Activated naive CD8-positive, alpha-beta T cell treated with anti-CD3 and anti-CD28 coated beads, Interleukin-2, amount 10 ng/mL, durations not matched to agents 7 days and 5 days (primary cell): ENCODE results near the gene ACD. TPM values are rescaled to one million over a fixed set of nuclear protein-coding genes. Genes with fewer than 3 reads are reported as not detected.

Experiments
- ATAC-seq: fragments of 150-1000 bp; cut with Tn5 transposase; one replicate; pipeline ENCODE4 v1.10.0; 2021; ENCODE audit warnings: low read depth, moderate library complexity
- POLR2A ChIA-PET: fragments of 350-600 bp; sonication (Branson Sonifier 250); formaldehyde crosslinking; loops from one replicate; lab custom pipeline; 2021; ENCODE audit warnings: antibody characterized with exemption; lab: Charles Lee
- DNase-seq: peaks from one replicate; pipeline ENCODE4 v3.0.0; 2021
- H3K27ac Mint-ChIP-seq: one replicate; pipeline ENCODE4 v1.8.0; 2022; ENCODE audit warnings: mild to moderate bottlenecking, mixed read lengths
- H3K27me3 Mint-ChIP-seq: one replicate; pipeline ENCODE4 v1.8.0; 2022; ENCODE audit warnings: mild to moderate bottlenecking, moderate library complexity, mixed read lengths
- H3K36me3 Mint-ChIP-seq: one replicate; pipeline ENCODE4 v1.8.0; 2021; ENCODE audit warnings: mild to moderate bottlenecking, mixed read lengths
- H3K4me1 Mint-ChIP-seq: one replicate; pipeline ENCODE4 v1.8.0; 2021; ENCODE audit warnings: mixed read lengths
- H3K4me3 Mint-ChIP-seq: one replicate; pipeline ENCODE4 v1.8.0; 2022; ENCODE audit warnings: mild to moderate bottlenecking, moderate library complexity, mixed read lengths
- H3K9me3 Mint-ChIP-seq: one replicate; pipeline ENCODE4 v1.8.0; 2021; ENCODE audit warnings: mixed read lengths
- total RNA-seq, 2 experiments: library from RNA; stranded (reverse); gene quantifications; one replicate each; pipeline ENCODE4 v1.2.3, GENCODE V29; 2021

ACD gene
- total RNA-seq, 2 experiments from 2014 or later: 50.7 to 54.2 TPM

DNA sequence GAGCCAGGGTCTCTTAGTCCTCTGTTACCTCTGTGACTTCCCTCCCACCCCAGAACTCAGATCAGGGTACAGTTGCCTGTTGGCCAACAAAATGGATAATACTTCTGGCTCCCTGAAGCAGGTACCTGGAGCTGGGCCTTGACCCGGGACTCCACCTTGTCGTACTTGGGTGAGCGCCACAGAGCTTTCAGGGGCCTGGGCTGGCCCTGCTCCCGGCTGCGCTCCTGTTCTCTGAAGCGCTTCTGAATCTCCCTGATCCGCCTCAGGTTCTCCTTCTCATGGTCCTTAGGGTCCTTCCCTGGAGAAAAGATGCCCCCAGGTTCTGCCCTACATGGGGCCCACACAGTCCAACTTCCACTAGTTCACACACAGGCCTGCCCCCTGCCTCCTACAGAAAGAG lies 4.8 kb upstream of the ACD start:
- Mint-ChIP-seq H3K9me3 (no peaks in the 10 kb centered on the region), H3K36me3 (no peaks in the 10 kb centered on the region), H3K4me3 (no peak overlapping the region), H3K27me3 (no peaks in the 10 kb centered on the region), H3K27ac (no peak overlapping the region), H3K4me1 (peaks cover 11% of the 10 kb centered on the region)
- ATAC-seq (no peak), DNase-seq (no peak)
- POLR2A ChIA-PET: interaction anchor here (0.6 to 3.2 kb wide), 3 partner anchors 27 to 103 kb away, joined by 3 to 20 read pairs (median 4); partner anchors contain the start of genes CTCF and GFOD2

DNA sequence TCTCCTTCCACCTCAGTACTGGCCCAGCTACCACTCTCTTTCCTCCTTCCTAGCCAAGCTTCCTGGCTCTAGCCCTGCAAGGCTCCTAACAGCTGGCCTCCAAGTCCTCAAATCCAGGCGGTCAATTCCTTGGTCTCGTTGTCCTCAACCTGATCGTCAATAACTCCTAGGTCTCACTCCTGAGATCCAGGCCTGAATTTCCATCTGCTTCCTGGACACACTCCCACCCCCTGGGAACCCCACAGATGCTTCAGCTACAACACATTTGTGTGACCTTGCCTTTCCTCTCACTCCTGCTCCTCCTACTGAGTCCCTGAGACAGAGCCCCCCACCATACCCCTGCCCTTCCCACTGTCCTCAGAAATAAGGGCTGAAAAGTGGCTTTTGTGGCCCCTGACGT lies 4.2 kb upstream of the ACD start:
- POLR2A ChIA-PET: interaction anchor here (0.6 to 1.4 kb wide), 6 partner anchors 17 to 127 kb away, joined by 3 to 7 read pairs (median 3); partner anchors contain the start of genes CARMIL2, CTCF and GFOD2
- Mint-ChIP-seq H3K4me3 (peak overlapping the region; percentile 11), H3K9me3 (no peaks in the 10 kb centered on the region), H3K27me3 (no peaks in the 10 kb centered on the region), H3K36me3 (no peaks in the 10 kb centered on the region), H3K27ac (peak overlapping the region; percentile 64), H3K4me1 (peaks cover 12% of the 10 kb centered on the region)
- ATAC-seq: no peak
- no peak for DNase-seq

DNA sequence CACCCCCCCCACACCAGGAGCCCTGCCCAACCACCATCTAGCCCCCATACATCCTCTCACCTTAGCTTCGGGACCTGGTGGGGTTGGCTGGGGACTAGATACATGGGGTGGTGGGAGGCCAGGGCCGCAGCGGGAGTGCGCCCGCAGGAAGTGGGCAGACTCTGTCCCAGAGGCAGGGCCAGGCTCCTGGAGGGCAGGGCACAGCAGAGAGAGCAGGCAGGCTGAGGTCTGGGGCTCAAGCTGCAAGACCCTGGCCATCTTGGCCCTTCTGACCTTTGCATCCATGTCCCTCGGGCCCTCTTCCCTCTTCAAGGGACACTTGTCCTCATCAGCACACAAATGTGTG lies 3.8 kb upstream of the ACD start:
- ATAC-seq (no peak), DNase-seq (no peak)
- H3K27ac Mint-ChIP-seq: no peak overlapping the region
- POLR2A ChIA-PET: interaction anchor here (0.9 to 1.4 kb wide), 6 partner anchors 17 to 126 kb away, joined by 3 to 7 read pairs (median 3); partner anchors contain the start of genes CARMIL2, CTCF and GFOD2
- H3K27me3 Mint-ChIP-seq: no peaks in the 10 kb centered on the region
- no peaks in the 10 kb centered on the region for H3K36me3 Mint-ChIP-seq
- no peaks in the 10 kb centered on the region for H3K9me3 Mint-ChIP-seq
- no peak overlapping the region for H3K4me3 Mint-ChIP-seq
- H3K4me1 Mint-ChIP-seq: peaks cover 16% of the 10 kb centered on the region

DNA sequence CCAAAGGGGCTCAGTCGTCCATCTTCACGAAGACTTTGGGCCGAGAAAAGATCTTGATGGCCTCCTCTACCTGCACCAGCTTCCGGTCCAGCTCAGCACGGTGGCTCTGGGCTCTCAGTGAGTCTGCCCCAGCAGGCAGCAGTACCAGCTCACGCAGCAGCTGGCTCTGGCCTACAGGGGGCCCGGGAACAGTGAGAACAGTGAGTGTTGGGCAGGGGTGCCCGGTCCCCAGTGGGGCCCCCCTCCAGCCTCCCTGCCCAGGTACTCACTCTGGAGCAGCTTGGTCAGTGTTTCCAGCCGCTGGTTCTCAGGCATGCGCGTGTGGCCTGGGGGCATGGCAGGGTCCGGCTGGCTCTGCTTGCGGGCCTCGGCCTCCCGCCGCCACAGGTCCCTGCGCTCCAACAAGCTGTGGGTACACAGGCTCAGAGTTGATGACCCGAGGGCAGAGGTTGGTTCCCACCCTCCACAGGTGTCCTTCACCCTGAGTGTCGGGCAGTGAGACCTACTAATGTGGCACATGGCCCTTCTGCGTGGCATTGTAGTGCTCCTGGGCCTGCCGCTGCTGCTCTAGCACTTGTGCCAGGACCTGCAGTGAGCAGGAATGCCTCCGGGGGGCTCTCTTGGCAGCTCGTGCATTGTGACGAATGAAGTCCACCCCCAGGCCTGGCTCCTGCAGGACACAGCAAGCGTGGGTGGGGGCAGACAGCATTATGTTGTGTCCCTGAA lies 3.3 kb upstream of the ACD start:
- Mint-ChIP-seq H3K4me1 (peaks cover 19% of the 10 kb centered on the region), H3K9me3 (no peaks in the 10 kb centered on the region), H3K27ac (no peak overlapping the region), H3K4me3 (no peak overlapping the region), H3K36me3 (no peaks in the 10 kb centered on the region), H3K27me3 (no peaks in the 10 kb centered on the region)
- POLR2A ChIA-PET: interaction anchor here (0.9 to 1.4 kb wide), 5 partner anchors 16 to 126 kb away, joined by 3 to 7 read pairs (median 3); partner anchors contain the start of genes CARMIL2 and CTCF
- ATAC-seq: no peak
- DNase-seq: no peak

DNA sequence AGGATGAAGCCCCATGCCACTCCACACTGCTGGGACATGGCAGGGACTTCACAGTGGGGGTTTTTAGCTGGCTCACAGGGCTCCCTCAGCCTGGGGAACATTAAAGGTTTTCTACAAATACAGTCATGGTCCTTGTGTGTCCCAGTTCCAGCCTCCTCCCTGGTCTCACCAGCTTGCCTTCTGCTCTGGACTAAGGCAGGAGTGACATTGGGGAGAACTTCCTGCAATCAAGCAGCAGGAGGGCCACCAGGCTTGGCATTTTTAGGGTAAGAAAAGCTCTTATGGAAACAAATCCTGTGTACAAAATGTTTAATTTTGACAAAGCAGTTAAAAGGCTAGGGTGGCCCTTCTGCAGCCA lies 2.6 kb upstream of the ACD start:
- POLR2A ChIA-PET: no interaction called here
- no peak overlapping the region for H3K4me3 Mint-ChIP-seq
- ATAC-seq (no peak), DNase-seq (no peak)
- H3K9me3 Mint-ChIP-seq: no peaks in the 10 kb centered on the region
- no peaks in the 10 kb centered on the region for H3K36me3 Mint-ChIP-seq
- peaks cover 17% of the 10 kb centered on the region for H3K4me1 Mint-ChIP-seq
- H3K27ac Mint-ChIP-seq: no peak overlapping the region
- H3K27me3 Mint-ChIP-seq: no peaks in the 10 kb centered on the region

DNA sequence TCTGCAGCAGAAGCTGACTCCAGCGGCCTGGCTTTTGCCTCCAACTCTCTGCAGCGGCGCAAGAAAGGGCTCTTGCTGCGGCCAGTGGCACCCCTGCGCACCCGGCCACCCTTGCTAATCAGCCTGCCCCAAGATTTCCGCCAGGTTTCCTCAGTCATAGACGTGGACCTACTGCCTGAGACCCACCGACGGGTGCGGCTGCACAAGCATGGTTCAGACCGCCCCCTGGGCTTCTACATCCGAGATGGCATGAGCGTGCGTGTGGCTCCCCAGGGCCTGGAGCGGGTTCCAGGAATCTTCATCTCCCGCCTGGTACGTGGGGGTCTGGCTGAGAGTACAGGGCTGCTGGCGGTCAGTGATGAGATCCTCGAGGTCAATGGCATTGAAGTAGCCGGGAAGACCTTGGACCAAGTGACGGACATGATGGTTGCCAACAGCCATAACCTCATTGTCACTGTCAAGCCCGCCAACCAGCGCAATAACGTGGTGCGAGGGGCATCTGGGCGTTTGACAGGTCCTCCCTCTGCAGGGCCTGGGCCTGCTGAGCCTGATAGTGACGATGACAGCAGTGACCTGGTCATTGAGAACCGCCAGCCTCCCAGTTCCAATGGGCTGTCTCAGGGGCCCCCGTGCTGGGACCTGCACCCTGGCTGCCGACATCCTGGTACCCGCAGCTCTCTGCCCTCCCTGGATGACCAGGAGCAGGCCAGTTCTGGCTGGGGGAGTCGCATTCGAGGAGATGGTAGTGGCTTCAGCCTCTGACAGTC lies 2.0 kb upstream of the ACD start:
- Mint-ChIP-seq H3K36me3 (no peaks in the 10 kb centered on the region), H3K9me3 (no peaks in the 10 kb centered on the region), H3K27me3 (no peaks in the 10 kb centered on the region), H3K27ac (no peak overlapping the region), H3K4me3 (peak overlapping the region; percentile 95), H3K4me1 (peaks cover 15% of the 10 kb centered on the region)
- POLR2A ChIA-PET: interaction anchor here (0.6 to 2.2 kb wide), 2 partner anchors 100 to 128 kb away, joined by 4 to 38 read pairs; partner anchors contain the start of gene CTCF
- ATAC-seq (no peak), DNase-seq (no peak)

DNA sequence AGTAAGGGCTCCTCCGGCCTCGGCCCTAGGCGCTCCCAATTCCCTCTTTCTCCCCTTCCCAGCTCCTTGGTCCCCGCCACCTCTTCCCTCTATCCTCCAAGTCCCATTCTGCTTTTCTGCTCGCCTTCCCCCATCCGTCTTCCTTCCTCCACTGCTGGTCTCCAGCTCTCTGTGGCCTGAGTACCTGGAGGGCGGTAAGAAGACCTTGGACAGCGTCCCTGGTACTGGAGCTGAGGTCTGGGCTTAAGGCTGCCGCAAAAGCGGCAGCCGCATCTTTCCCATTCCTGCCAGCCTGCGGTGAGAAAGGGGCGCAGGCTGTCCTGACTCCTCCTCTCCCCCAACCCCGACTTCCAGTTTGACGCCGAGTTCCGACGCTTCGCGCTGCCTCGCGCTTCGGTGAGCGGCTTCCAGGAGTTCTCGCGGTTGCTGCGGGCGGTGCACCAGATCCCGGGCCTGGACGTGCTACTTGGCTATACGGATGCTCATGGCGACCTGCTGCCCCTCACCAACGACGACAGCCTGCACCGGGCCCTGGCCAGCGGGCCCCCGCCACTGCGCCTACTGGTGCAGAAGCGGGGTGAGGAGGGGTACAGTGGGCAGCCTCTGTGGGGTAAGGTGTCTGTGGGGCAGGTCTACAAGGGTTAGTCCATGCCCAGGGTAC lies 1.2 kb upstream of the ACD start:
- POLR2A ChIA-PET: interaction anchor here (1.4 to 6.1 kb wide), 4 partner anchors 15 to 145 kb away, joined by 9 to 72 read pairs (median 24); partner anchors contain the start of genes CARMIL2, CTCF, RANBP10 and TSNAXIP1
- Mint-ChIP-seq H3K9me3 (no peaks in the 10 kb centered on the region), H3K4me3 (peak overlapping the region; percentile 95), H3K36me3 (no peaks in the 10 kb centered on the region), H3K27me3 (no peaks in the 10 kb centered on the region), H3K27ac (peak overlapping the region; percentile 90), H3K4me1 (peaks cover 13% of the 10 kb centered on the region)
- DNase-seq (no peak), ATAC-seq (no peak)

DNA sequence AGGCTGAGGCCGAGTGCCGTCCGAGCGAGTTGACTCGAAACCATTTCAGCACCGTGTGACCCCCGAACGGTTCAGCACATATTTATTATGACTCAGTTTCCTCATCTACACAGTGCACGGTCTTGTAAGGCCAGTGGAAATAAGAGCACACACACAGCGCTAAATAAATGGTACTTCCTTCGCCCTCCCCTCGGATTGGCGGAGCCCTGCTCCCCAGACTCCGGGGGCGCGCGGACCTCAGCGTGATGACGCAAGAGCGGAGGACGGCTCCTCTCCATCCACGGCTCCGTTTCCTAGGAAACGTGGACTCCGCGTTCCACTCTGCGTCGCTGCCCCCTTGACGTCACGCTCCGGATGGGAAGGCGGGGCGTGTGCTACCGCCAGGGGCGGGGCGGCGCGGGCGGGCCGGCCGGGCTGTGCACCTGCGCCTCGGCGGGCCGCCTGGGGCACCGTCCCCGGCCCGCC lies 536 bp upstream of the ACD start, which contains the start of gene PARD6A:
PARD6A (plus strand) TSS at position 397 of the 465 bp plus-strand sequence. CDS start 79 bp downstream, outside the sequence.
- Mint-ChIP-seq H3K4me1 (peaks cover 14% of the 10 kb centered on the region), H3K36me3 (peaks cover 3% of the 10 kb centered on the region), H3K27ac (peak within 1 kb of the TSS; percentile 95), H3K9me3 (no peaks in the 10 kb centered on the region), H3K27me3 (no peaks in the 10 kb centered on the region), H3K4me3 (peak within 1 kb of the TSS; percentile 95)
- peak; percentile 93 for DNase-seq
- peak; percentile 85 for ATAC-seq
- POLR2A ChIA-PET: interaction anchor here (0.6 to 6.1 kb wide), 17 partner anchors 8 to 276 kb away, joined by 3 to 72 read pairs (median 7); partner anchors contain the start of genes ATP6V0D1, CARMIL2, CTCF and GFOD2

DNA sequence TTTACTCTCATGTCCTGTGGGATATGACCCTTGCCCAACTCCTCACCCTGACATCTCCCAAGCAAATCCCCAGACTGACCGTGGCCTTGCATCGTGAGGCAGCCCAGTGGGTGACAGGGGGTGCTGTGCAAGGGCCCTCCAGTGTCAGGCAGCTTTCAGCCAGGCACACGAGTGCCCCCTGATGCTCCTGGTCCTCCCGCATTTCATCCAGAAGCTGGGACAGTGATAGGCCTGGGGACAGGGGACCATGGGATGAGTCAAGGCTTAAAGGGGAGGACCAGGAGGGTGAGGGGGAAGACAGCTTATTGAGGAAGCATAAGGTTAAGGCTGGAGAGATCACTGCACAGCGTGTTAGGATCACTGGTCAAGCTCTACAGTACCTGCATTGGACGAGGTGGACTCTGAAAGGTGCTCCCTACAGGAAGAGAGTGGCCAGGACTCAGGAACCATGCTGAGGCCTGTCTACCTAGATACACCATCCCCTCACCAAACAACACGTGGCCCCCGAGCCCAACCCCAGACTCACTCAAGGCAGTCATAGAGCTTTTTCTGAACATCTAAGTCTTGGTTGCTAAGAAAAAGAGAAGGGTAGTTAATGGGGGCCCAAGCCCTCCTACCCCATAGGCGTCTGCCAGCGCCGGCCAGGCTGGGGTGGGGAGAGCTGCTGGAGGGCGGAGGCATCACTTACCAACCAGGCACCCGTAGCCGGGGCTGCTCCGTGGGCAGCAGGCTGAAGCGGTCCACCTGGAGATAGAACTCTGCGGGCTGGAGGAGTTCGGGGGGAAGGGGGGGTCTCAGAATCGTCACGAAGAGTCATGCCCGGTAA lies 998 bp downstream of the ACD start:
- peaks cover 5% of the 10 kb centered on the region for H3K36me3 Mint-ChIP-seq
- ATAC-seq (no peak), DNase-seq (no peak)
- H3K27me3 Mint-ChIP-seq: no peaks in the 10 kb centered on the region
- peak overlapping the region; percentile 92 for H3K4me3 Mint-ChIP-seq
- H3K4me1 Mint-ChIP-seq: peaks cover 14% of the 10 kb centered on the region
- peak overlapping the region; percentile 76 for H3K27ac Mint-ChIP-seq
- H3K9me3 Mint-ChIP-seq: no peaks in the 10 kb centered on the region
- POLR2A ChIA-PET: interaction anchor here (0.6 to 6.1 kb wide), 12 partner anchors 8 to 471 kb away, joined by 3 to 72 read pairs (median 4); partner anchors contain the start of genes ATP6V0D1, CARMIL2, CTCF and GFOD2

DNA sequence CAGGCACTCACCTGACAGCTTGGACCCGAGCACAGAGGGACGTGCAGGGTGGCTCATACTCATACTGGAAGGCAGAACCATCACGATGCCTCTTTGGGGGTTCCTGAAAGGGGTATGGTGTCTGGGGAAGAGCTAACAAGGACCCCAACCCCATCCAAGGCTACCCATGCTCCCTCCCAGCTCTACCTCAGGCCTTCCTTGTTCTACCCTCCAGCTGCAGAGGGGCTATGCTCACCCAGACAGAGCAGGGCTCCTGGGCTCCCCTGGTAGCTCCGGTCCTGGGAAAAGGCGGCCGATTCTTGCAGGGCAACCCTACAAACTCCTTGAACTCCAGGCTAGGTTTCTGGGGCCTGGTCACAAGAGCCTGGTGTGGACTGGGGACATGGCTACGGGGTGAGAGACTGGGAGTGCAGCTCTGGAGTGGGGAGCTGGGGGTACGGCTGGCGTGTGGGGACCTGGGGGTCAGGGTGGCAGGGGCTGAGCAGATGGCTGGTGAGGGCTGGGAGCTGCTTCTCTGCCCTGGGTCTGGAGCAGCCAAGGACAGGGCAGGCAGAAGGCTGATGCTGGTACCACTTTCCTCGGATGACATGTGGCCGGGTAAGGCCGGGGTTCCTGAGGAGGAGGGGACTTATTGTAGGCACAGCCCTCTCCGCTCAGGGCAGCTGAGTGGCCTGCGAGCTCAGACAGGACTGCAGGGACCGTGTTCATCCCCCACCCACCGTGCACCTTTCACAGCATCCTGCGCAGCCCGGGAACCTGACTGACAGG lies 2.1 kb downstream of the ACD start:
- ATAC-seq (no peak), DNase-seq (no peak)
- no peaks in the 10 kb centered on the region for H3K27me3 Mint-ChIP-seq
- no peak overlapping the region for H3K27ac Mint-ChIP-seq
- H3K9me3 Mint-ChIP-seq: no peaks in the 10 kb centered on the region
- H3K4me1 Mint-ChIP-seq: peaks cover 14% of the 10 kb centered on the region
- peaks cover 7% of the 10 kb centered on the region for H3K36me3 Mint-ChIP-seq
- POLR2A ChIA-PET: interaction anchor here (1.3 to 6.1 kb wide), 6 partner anchors 7 to 177 kb away, joined by 3 to 72 read pairs (median 6); partner anchors contain the start of genes ATP6V0D1, CARMIL2 and CTCF
- peak overlapping the region; percentile 8 for H3K4me3 Mint-ChIP-seq

DNA sequence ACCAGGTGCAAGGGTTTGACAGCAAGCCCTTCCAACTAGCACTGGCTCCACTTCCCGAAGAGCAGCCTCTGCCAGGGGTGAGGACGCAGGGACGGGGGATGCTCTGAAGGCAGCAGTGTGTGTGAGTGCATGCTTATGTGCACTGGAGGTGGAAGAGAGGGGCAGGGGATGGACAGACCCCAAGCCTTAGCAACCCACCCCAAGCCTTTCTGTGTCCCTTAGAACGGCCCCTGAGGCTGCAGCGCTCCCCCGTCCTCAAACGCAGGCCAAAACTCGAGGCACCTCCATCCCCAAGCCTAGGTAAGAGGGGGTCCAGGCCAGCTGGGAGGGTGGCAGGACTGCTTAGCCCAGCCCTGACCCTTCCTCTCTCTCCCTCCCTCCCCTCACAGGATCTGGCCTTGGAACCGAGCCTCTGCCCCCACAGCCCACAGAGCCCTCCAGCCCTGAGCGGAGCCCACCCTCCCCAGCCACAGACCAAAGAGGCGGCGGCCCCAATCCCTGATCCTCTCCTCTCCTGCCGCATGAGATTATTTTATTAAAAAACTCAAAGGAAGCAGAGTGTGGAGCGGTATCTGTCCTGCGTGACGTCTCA lies 2.9 kb downstream of the ACD start:
- ATAC-seq (no peak), DNase-seq (no peak)
- Mint-ChIP-seq H3K4me3 (no peak overlapping the region), H3K9me3 (no peaks in the 10 kb centered on the region), H3K4me1 (peaks cover 14% of the 10 kb centered on the region), H3K27ac (no peak overlapping the region), H3K27me3 (no peaks in the 10 kb centered on the region), H3K36me3 (peaks cover 9% of the 10 kb centered on the region)
- POLR2A ChIA-PET: interaction anchor here (1.3 to 6.1 kb wide), 2 partner anchors 11 to 110 kb away, joined by 5 to 72 read pairs; partner anchors contain the start of gene CARMIL2
